Cardiac fibroblast (primary cell): Measurements from ENCODE around the gene MPV17.

Experiments used
- DNase-seq, 2 donors: peaks; one replicate each; pipeline versions ENCODE4 v3.0.0 to v3.0.0-alpha.2; 2010; ENCODE audit warnings: low read depth in 2 of 2
- H3K4me3 ChIP-seq, 2 donors: replicated peaks in 1 of 2; 1 replicate in 1 of 2; 2 replicates in 1 of 2; pipeline ENCODE4 v1.5.1; 2011; ENCODE audit warnings: low read depth in 2 of 2, low read length in 2 of 2, mild to moderate bottlenecking in 2 of 2, moderate library complexity in 1 of 2
- TF ChIP-seq, protein P1 (sequence below): IDR thresholded peaks from one replicate; pipeline ENCODE4 v1.5.1; 2011; ENCODE audit warnings: low read depth, mild to moderate bottlenecking, low read length, inconsistent platforms

The MPV17 gene, protein sequence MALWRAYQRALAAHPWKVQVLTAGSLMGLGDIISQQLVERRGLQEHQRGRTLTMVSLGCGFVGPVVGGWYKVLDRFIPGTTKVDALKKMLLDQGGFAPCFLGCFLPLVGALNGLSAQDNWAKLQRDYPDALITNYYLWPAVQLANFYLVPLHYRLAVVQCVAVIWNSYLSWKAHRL

DNA sequence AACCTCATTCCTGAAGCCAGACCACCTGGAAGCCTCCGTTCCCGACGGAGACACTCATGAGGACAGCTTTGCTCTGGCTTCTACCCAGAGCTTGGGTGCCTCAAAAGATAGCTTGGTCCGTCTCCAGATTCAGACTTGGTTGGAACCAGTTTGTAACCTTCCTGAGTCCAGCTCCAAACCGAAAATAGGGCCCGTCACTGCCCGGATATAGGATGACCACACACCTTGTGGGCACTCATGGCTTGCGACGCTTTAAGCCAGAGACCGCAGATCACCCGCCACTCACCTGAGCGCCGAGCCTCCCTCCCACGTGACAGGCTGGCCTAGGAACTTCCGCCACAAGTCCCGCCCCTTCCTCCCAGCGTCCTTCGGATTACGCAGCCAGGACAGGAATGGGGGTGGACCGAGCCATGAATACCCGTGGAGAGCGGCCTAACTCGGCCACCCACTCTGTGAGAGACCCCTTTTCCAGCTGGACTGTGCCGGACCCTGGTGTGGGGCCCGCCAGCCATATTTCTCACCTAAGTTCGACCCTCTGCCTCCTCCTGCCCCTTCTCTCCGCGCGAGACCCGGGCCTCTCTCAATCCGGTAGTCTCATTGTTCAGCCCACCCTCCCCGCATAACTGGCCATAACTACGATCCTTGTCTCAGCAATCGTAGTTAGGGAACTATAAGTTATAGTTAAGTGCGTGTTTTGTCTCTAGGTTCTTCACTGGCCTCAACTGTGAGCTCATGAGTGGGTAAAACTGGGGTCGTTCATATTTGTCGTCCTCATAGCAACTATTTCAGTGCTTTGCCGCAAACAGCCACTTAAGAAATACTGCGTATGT lies at the start of gene MPV17:
TSS of gene MPV17 (minus strand) at position 332 of the 830 bp plus-strand sequence. CDS start 580 bp downstream, outside the sequence.
- TF ChIP-seq, protein P1, sequence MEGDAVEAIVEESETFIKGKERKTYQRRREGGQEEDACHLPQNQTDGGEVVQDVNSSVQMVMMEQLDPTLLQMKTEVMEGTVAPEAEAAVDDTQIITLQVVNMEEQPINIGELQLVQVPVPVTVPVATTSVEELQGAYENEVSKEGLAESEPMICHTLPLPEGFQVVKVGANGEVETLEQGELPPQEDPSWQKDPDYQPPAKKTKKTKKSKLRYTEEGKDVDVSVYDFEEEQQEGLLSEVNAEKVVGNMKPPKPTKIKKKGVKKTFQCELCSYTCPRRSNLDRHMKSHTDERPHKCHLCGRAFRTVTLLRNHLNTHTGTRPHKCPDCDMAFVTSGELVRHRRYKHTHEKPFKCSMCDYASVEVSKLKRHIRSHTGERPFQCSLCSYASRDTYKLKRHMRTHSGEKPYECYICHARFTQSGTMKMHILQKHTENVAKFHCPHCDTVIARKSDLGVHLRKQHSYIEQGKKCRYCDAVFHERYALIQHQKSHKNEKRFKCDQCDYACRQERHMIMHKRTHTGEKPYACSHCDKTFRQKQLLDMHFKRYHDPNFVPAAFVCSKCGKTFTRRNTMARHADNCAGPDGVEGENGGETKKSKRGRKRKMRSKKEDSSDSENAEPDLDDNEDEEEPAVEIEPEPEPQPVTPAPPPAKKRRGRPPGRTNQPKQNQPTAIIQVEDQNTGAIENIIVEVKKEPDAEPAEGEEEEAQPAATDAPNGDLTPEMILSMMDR, result no peak
- peak within 1 kb of the TSS; percentile 72 to 86 for H3K4me3 ChIP-seq
- peak; percentile 92 to 95 for DNase-seq

DNA sequence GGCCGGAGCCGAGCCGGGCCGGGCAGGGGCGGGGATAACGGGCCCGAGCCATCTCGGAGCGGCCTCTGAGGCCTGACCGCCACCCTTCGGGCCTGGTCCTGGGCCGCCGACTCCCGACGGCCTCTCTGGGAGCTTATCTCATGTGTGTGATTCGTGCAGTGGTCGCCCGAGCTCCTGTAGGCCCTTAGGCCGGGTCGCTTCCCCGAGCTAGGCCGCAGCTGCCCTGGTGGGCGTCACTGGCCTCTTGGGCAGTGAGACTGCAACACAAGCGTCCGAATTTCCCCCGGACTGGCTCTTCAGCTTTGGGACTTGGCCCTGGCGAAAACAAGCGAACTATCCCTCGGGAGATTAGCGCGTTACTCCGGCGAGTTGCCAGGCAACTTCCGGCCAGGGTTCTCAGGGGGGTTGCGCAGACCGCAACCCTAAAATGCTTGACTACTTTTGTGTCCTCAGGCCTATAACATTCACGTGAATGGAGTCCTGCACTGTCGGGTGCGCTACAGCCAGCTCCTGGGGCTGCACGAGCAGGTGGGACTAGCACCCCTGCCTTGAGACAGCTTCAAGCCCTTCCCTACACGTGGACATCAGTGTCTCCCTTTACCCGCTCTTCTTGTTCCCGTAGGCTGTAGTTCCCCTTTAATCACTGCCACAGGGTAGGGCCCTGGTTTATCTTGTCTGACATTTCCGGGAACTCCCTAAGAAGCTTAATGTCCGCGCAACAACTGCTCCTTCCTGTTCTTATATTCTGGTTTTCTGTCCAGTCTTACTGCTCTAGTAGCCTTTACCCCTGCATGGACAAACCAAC lies 48.1 kb upstream of the MPV17 start:
- TF ChIP-seq, protein P1, result no peak
- DNase-seq, result peak; percentile 70 to 73
- H3K4me3 ChIP-seq, result peak overlapping the region; percentile 98 to 99

DNA sequence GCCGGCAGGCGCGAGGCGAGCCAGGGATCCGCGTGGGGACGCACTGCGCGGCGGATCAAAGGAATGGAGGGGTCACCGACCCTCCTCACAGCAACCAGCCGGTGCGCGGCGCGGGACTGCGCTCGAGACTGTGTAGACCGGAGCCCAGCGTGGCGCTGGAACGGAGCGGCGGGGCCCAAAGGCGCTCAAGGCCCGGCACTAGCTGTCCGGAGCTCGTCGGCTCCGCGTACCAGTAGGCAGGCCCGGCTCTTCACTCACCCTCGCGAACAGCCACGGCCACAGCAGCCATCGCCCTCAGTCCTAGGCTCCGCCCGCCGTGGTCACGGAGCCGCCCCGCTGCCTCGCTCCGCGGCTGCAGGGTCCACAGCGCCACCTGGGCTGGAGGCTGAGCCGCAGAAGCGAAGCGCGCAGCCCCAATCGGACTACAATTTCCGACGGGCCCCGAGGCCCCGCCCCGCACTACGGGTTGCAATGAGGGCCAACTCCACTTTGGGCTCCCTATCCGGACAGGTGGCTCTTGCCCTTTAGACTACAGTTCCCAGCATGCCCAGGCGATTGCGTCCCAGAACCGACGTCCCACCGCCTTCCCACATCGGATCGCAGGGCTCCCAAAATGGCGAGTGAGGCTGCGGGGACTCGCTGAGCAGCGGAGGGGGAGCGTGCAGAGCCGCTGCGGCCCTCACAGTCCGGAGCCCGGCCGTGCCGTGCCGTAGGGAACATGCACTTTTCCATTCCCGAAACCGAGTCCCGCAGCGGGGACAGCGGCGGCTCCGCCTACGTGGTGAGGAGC lies 47.3 kb upstream of the MPV17 start, which contains the start of the genes EIF2B4 and SNX17:
TSS of gene EIF2B4 (minus strand) at position 313 of the 790 bp plus-strand sequence. CDS start at position 289, 24 bp downstream.
TSS of gene SNX17 (plus strand) at position 591 of the 790 bp plus-strand sequence. CDS start at position 719, 128 bp downstream.
- peak within 1 kb of the TSS; percentile 98 to 99 for H3K4me3 ChIP-seq
- TF ChIP-seq, protein P1, result peak; percentile 60
- peak; percentile 99 for DNase-seq

DNA sequence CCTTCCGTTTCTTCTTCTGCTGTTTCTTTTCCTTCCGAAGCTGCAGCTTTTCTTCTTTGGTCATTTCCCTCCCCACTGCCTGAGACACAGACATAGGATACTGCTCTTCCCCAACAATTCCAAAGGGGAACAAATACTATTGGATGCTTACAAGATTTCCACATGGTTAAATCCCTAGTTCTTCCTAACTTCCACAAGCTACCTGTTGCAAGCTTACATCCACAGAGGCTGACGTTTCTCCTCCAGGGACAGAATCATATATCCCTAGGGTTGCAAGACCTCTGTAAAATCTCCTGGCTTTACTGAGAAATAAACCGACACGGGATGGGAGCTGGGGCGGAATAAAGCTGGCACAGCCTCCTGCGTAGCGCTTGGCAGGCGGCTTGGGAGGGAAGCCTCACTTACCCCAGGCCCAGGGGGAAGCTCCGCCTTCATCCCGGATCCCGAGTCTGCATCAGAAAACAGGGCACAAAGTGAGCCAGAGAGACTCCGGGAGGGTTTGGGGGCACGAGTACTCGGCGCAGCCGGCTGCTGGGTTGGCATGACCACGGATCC lies 46.7 kb upstream of the MPV17 start:
- TF ChIP-seq, protein P1, result no peak
- H3K4me3 ChIP-seq, result peak overlapping the region; percentile 98 to 99
- DNase-seq, result peak; percentile 56 to 70

DNA sequence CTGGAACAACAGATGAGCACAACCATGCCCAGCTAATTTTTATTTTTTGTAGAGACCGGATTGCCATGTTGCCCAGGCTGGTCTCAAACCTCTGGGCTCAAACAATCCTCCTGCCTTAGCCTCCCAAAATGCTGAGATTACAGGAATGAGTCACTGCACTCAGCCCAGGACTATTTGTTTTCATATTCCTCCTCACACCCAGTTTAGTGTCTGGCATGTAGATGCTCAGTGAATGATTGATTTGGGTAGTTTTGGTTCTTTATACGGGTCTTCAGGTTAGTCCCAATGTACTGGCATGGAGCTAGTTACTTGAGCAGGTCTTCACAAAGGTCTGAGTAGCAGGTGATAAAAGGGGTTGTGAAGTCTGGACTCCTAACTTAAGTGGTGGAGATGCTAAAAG lies 41.0 kb upstream of the MPV17 start:
- H3K4me3 ChIP-seq, result no peak overlapping the region
- TF ChIP-seq, protein P1, result no peak
- no peak for DNase-seq
